ENCODE results near the gene ARHGAP5. TPM values are rescaled to one million over a fixed set of nuclear protein-coding genes. Genes with fewer than 3 reads are reported as not detected.

Gene ARHGAP5
- total RNA-seq, 1 experiment from 2014 or later: 66.9 TPM

GRCh38 chr14:32190673-32191072 is 113.6 kb downstream of the ARHGAP5 start:
- TF ChIP-seq IRF1 (CRISPR knock-in tag; IDR thresholded peaks at IDR 0.05): no peak
- no peak for TF ChIP-seq RORB (CRISPR knock-in tag; IDR thresholded peaks at IDR 0.05)
- TF ChIP-seq EMX1 (CRISPR knock-in tag; IDR thresholded peaks at IDR 0.05): no peak
- TF ChIP-seq ZNF532 (CRISPR knock-in tag; IDR thresholded peaks at IDR 0.05; ENCODE audit: borderline replicate concordance): no peak
- no peak for TF ChIP-seq ATF3 (CRISPR knock-in tag; conservative IDR thresholded peaks at IDR 0.05)
- TF ChIP-seq SMAD3 (CRISPR knock-in tag; IDR thresholded peaks at IDR 0.05; ENCODE audit: borderline replicate concordance): no peak
- no peak for TF ChIP-seq USF1 (CRISPR knock-in tag; IDR thresholded peaks at IDR 0.05)
- TF ChIP-seq NFATC4 (CRISPR knock-in tag; IDR thresholded peaks at IDR 0.05): no peak
- no peak for TF ChIP-seq GRHL2 (CRISPR knock-in tag; IDR thresholded peaks at IDR 0.05; ENCODE audit: insufficient replicate concordance, severe bottlenecking)
- no peak overlapping the region for H3K27ac Mint-ChIP-seq
- no peak for ATAC-seq
- no peaks in the 10 kb centered on the region for H3K36me3 Mint-ChIP-seq
- H3K9me3 Mint-ChIP-seq: peaks cover 16% of the 10 kb centered on the region
- ChIA-PET POLR2A (no interaction called here), CTCF (interaction anchor here (0.6 kb wide), 1 partner anchor 261 kb away, joined by 3 read pairs; no protein-coding TSS in a partner anchor)
- no peak for DNase-seq (ENCODE audit: low spot score)
- no peaks in the 10 kb centered on the region for H3K4me1 Mint-ChIP-seq
- H3K27me3 Mint-ChIP-seq (ENCODE audit: low read depth): no peaks in the 10 kb centered on the region
- no peak overlapping the region for H3K4me3 Mint-ChIP-seq

GRCh38 chr14:32192712-32193373 is 115.7 kb downstream of the ARHGAP5 start:
- Mint-ChIP-seq H3K27me3 (ENCODE audit: low read depth) (no peaks in the 10 kb centered on the region), H3K27ac (no peak overlapping the region), H3K4me3 (no peak overlapping the region), H3K36me3 (no peaks in the 10 kb centered on the region), H3K9me3 (peaks cover 7% of the 10 kb centered on the region; the same call in 1 of the 2 replicates), H3K4me1 (no peaks in the 10 kb centered on the region)
- ATAC-seq: peak; percentile 36; the same call in 1 of the 2 replicates
- ChIA-PET CTCF (no interaction called here), POLR2A (no interaction called here)
- no peak for TF ChIP-seq STAT6 (CRISPR knock-in tag; conservative IDR thresholded peaks at IDR 0.05; ENCODE audit: low read depth)
- no peak for TF ChIP-seq ZNF425 (CRISPR knock-in tag; conservative IDR thresholded peaks at IDR 0.05)
- no peak for DNase-seq (ENCODE audit: low spot score)
